Gastrocnemius medialis (tissue), 4 donors: ENCODE measurements around the gene P3R3URF. TPM values are rescaled to one million over a fixed set of nuclear protein-coding genes. Genes with fewer than 3 reads are reported as not detected.

Experiments used
- ATAC-seq, 2 donors: fragments of 150-250 bp; one replicate each; pipeline ENCODE4 v1.9.1; 2016
- DNase-seq, 2 donors: peaks; one replicate each; pipeline ENCODE4 v3.0.0-alpha.2; 2019
- H3K27ac ChIP-seq, 4 donors: fragments of 200-600 bp; sonication (generic); 1 replicate in 1 of 4; 2 replicates in 3 of 4; pipeline ENCODE4 v1.5.1; 2016 to 2018; ENCODE audit warnings: mild to moderate bottlenecking in 2 of 4, moderate library complexity in 1 of 4
- H3K27me3 ChIP-seq, 3 donors: fragments of 200-600 bp; sonication (generic) in 2 of 3; 1 replicate in 1 of 3; 2 replicates in 2 of 3; pipeline versions ENCODE4 v1.5.1 to v1.6.0; 2016 to 2019; ENCODE audit warnings: mild to moderate bottlenecking in 1 of 3, moderate library complexity in 1 of 3
- H3K36me3 ChIP-seq, 2 donors: fragments of 200-600 bp; sonication (generic) in 1 of 2; one replicate each; pipeline ENCODE4 v1.5.1; 2017 to 2018
- H3K4me1 ChIP-seq, 2 donors: fragments of 200-600 bp; sonication (generic) in 1 of 2; one replicate each; pipeline ENCODE4 v1.5.1; 2016 to 2017; ENCODE audit warnings: mild to moderate bottlenecking in 2 of 2
- H3K4me3 ChIP-seq, 4 donors: fragments of 200-600 bp; sonication (generic) in 3 of 4; 1 replicate in 1 of 4; 2 replicates in 3 of 4; pipeline ENCODE4 v1.5.1; 2016 to 2019; ENCODE audit warnings: mild to moderate bottlenecking in 2 of 4
- H3K9me3 ChIP-seq, 3 donors: fragments of 200-600 bp; sonication (generic) in 2 of 3; 1 replicate in 1 of 3; 2 replicates in 2 of 3; pipeline ENCODE4 v1.5.1; 2016 to 2019
- POLR2A ChIP-seq, 2 donors: fragments of 450-650 bp; IDR thresholded peaks; one replicate each; pipeline ENCODE4 v1.6.1; 2017; ENCODE audit warnings: antibody characterized with exemption in 2 of 2, mild to moderate bottlenecking in 2 of 2, moderate library complexity in 2 of 2
- in situ Hi-C, 4 donors: fragments of 200-750 bp; cut with MboI; loops; one replicate each; pipeline versions ENCODE4 v1.15.0 to v1.8.0; 2017; ENCODE audit warnings: low sequenced_read_pairs in 4 of 4
- intact Hi-C: fragments of 100-400 bp; cut with DNase I; formaldehyde crosslinking; loops from one replicate; pipeline ENCODE4 v1.15.1; 2023; ENCODE audit warnings: low total_unique reads
- total RNA-seq, 4 donors: library from RNA; depleted of rRNA; stranded (reverse); fragments of >200 nt; gene quantifications; one replicate each; pipeline versions ENCODE4 v1.1.0 to v1.2.3, GENCODE V29; 2016
- TF ChIP-seq, protein P1 (sequence below), 5 experiments: fragments of 450-650 bp in 3 of 5; fragments of 200-600 bp in 2 of 5; sonication (generic) in 2 of 5; IDR thresholded peaks in 4 of 5; conservative IDR thresholded peaks in 1 of 5; 1 replicate in 4 of 5; 2 replicates in 1 of 5; pipeline ENCODE4 v1.5.1; 2016 to 2019; ENCODE audit warnings: antibody characterized with exemption in 5 of 5, mild to moderate bottlenecking in 3 of 5, moderate library complexity in 3 of 5

The P3R3URF gene
- total RNA-seq, 4 donors from 2014 or later = not detected

- no peak for DNase-seq
- TF ChIP-seq POLR2A (IDR thresholded peaks at IDR 0.05) = no peak
- TF ChIP-seq, protein P1, sequence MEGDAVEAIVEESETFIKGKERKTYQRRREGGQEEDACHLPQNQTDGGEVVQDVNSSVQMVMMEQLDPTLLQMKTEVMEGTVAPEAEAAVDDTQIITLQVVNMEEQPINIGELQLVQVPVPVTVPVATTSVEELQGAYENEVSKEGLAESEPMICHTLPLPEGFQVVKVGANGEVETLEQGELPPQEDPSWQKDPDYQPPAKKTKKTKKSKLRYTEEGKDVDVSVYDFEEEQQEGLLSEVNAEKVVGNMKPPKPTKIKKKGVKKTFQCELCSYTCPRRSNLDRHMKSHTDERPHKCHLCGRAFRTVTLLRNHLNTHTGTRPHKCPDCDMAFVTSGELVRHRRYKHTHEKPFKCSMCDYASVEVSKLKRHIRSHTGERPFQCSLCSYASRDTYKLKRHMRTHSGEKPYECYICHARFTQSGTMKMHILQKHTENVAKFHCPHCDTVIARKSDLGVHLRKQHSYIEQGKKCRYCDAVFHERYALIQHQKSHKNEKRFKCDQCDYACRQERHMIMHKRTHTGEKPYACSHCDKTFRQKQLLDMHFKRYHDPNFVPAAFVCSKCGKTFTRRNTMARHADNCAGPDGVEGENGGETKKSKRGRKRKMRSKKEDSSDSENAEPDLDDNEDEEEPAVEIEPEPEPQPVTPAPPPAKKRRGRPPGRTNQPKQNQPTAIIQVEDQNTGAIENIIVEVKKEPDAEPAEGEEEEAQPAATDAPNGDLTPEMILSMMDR (IDR thresholded peaks at IDR 0.05 in 4 of 5, conservative IDR thresholded peaks at IDR 0.05 in 1 of 5) = no peak
- in situ Hi-C loops = no loop called here
- Histone ChIP-seq H3K36me3 (peaks cover 0 to 82% of the 10 kb centered on the region in 2 donors), H3K4me3 (no peak overlapping the region), H3K27ac (no peak overlapping the region), H3K4me1 (peaks cover 10 to 18% of the 10 kb centered on the region in 2 donors), H3K9me3 (no peaks in the 10 kb centered on the region), H3K27me3 (no peaks in the 10 kb centered on the region)
- no peak for ATAC-seq
- intact Hi-C loops = no loop called here
Observed at GRCh38 chr1:46193285-46193684, 17.0 kb upstream of the P3R3URF start.

DNA sequence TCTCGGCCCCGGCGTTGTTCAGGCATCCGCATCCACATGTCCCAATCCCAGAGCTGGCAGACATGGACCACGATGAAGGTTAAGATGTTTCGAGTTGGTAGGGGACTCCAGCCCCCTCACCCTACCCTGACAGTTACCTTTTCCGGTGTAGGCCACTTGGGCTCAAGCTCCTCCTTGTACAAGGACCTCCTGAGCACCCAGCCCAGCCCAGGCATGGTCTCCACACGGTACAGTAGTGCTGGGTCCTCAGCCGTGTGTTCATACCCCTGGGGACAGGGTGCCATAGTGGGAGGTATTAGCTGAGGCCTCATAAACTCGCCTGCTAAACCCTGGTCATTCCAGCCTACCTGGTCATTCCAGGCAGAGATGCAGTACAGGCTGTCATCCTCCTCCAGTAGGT is 15.9 kb upstream of the P3R3URF start:
- H3K4me3 ChIP-seq = no peak overlapping the region
- no peak overlapping the region for H3K27ac ChIP-seq
- DNase-seq (no peak), ATAC-seq (no peak)
- no peaks in the 10 kb centered on the region for H3K27me3 ChIP-seq
- in situ Hi-C loops = no loop called here
- H3K4me1 ChIP-seq = peaks cover 1 to 13% of the 10 kb centered on the region in 2 donors
- H3K9me3 ChIP-seq = no peaks in the 10 kb centered on the region
- intact Hi-C loops = no loop called here
- H3K36me3 ChIP-seq = peaks cover 0 to 92% of the 10 kb centered on the region in 2 donors
- TF ChIP-seq, protein P1 (IDR thresholded peaks at IDR 0.05 in 4 of 5, conservative IDR thresholded peaks at IDR 0.05 in 1 of 5) = no peak
- no peak for TF ChIP-seq POLR2A (IDR thresholded peaks at IDR 0.05)

GRCh38 chr1:46191033-46191701 is 14.9 kb upstream of the P3R3URF start:
- DNase-seq = no peak
- H3K4me1 ChIP-seq = peaks cover 0 to 12% of the 10 kb centered on the region in 2 donors
- intact Hi-C loops (no loop called here), in situ Hi-C loops (no loop called here)
- ATAC-seq = no peak
- H3K4me3 ChIP-seq = no peak overlapping the region
- H3K36me3 ChIP-seq = peaks cover 0 to 82% of the 10 kb centered on the region in 2 donors
- TF ChIP-seq, protein P1 (IDR thresholded peaks at IDR 0.05 in 4 of 5, conservative IDR thresholded peaks at IDR 0.05 in 1 of 5) = no peak
- TF ChIP-seq POLR2A (IDR thresholded peaks at IDR 0.05) = no peak
- H3K27ac ChIP-seq = no peak overlapping the region
- no peaks in the 10 kb centered on the region for H3K9me3 ChIP-seq
- no peaks in the 10 kb centered on the region for H3K27me3 ChIP-seq

GRCh38 chr1:46190539-46190938 is 14.3 kb upstream of the P3R3URF start:
- no peak for DNase-seq
- intact Hi-C loops (no loop called here), in situ Hi-C loops (no loop called here)
- Histone ChIP-seq H3K36me3 (peaks cover 0 to 76% of the 10 kb centered on the region in 2 donors), H3K4me3 (no peak overlapping the region), H3K27me3 (no peaks in the 10 kb centered on the region), H3K4me1 (peaks cover 0 to 14% of the 10 kb centered on the region in 2 donors), H3K27ac (no peak overlapping the region), H3K9me3 (no peaks in the 10 kb centered on the region)
- TF ChIP-seq, protein P1 (IDR thresholded peaks at IDR 0.05 in 4 of 5, conservative IDR thresholded peaks at IDR 0.05 in 1 of 5) = no peak
- no peak for TF ChIP-seq POLR2A (IDR thresholded peaks at IDR 0.05)
- ATAC-seq = no peak
